GM18867 (cell line): ENCODE data around the gene UBAP1.
"Not testable (repeated sequence)": the region's sequence is repeated elsewhere in the genome, so short reads cannot be mapped to it uniquely, and the experiment has no call there.

ENCODE experiments used
- ATAC-seq: cut with Tn5 transposase; IDR thresholded peaks from one replicate; pipeline ENCODE4 v1.9.1; 2021; ENCODE audit warnings: mild to moderate bottlenecking, moderate library complexity; ENCODE audit not compliant: unreplicated experiment

UBAP1 gene

GRCh38 chr9:34178436-34179212, at the start of gene UBAP1:
Gene UBAP1, plus strand, starts transcription at chr9:34179043. Its CDS starts 41,872 bp downstream, at chr9:34220915.
- peak; percentile 98 for ATAC-seq

- ATAC-seq, result no peak
Observed at GRCh38 chr9:34131571-34131970, 47.3 kb upstream of the UBAP1 start.

- ATAC-seq, result no peak
Observed at GRCh38 chr9:34133436-34133949, 45.4 kb upstream of the UBAP1 start.

- ATAC-seq, result no peak
Observed at GRCh38 chr9:34134521-34134920, 44.3 kb upstream of the UBAP1 start.

GRCh38 chr9:34138644-34139043, 40.2 kb upstream of the UBAP1 start:
- not testable (repeated sequence) for ATAC-seq

- no peak for ATAC-seq
Observed at GRCh38 chr9:34139477-34140146, 39.2 kb upstream of the UBAP1 start.

- ATAC-seq, result no peak
Observed at GRCh38 chr9:34140853-34141252, 38.0 kb upstream of the UBAP1 start.

GRCh38 chr9:34143116-34143515, 35.7 kb upstream of the UBAP1 start:
- ATAC-seq, result no peak

- no peak for ATAC-seq
Observed at GRCh38 chr9:34145165-34145564, 33.7 kb upstream of the UBAP1 start.

- no peak for ATAC-seq
Observed at GRCh38 chr9:34151398-34151797, 27.4 kb upstream of the UBAP1 start.

GRCh38 chr9:34154057-34154456, 24.8 kb upstream of the UBAP1 start:
- no peak for ATAC-seq

- no peak for ATAC-seq
Observed at GRCh38 chr9:34157318-34157717, 21.5 kb upstream of the UBAP1 start.

- ATAC-seq, result no peak
Observed at GRCh38 chr9:34157898-34158297, 20.9 kb upstream of the UBAP1 start.

GRCh38 chr9:34158362-34158869, 20.4 kb upstream of the UBAP1 start:
- no peak for ATAC-seq

- no peak for ATAC-seq
Observed at GRCh38 chr9:34163434-34163833, 15.4 kb upstream of the UBAP1 start.

GRCh38 chr9:34169125-34169524, 9.7 kb upstream of the UBAP1 start:
- ATAC-seq, result no peak

GRCh38 chr9:34170237-34170991, 8.4 kb upstream of the UBAP1 start:
- no peak for ATAC-seq

GRCh38 chr9:34171753-34172535, 6.9 kb upstream of the UBAP1 start:
- ATAC-seq, result peak; percentile 79

- no peak for ATAC-seq
Observed at GRCh38 chr9:34176089-34176488, 2.8 kb upstream of the UBAP1 start.
